Cardiac muscle cell (in vitro differentiated cells and primary cell): ENCODE results near the gene LILRB1. TPM values are rescaled to one million over a fixed set of nuclear protein-coding genes. Genes with fewer than 3 reads are reported as not detected.

Experiments used
- DNase-seq, 2 donors: peaks; one replicate each; pipeline versions ENCODE4 v3.0.0 to v3.0.0-alpha.2; 2010 to 2017; ENCODE audit warnings: low read depth in 1 of 2, low spot score in 1 of 2
- H3K27ac ChIP-seq: fragments of 200-600 bp; sonication (generic); 2 replicates; pipeline ENCODE4 v1.5.1; 2016
- H3K27me3 ChIP-seq: fragments of 200-600 bp; sonication (generic); 2 replicates; pipeline ENCODE4 v1.6.0; 2016; ENCODE audit warnings: control low read depth
- H3K36me3 ChIP-seq: fragments of 200-600 bp; sonication (generic); 2 replicates; pipeline ENCODE4 v1.5.1; 2016; ENCODE audit warnings: control low read depth
- H3K4me1 ChIP-seq: fragments of 200-600 bp; sonication (generic); 2 replicates; pipeline ENCODE4 v1.8.1; 2017; ENCODE audit warnings: low read depth, mild to moderate bottlenecking, mixed run types
- H3K4me3 ChIP-seq: fragments of 200-600 bp; sonication (generic); 2 replicates; pipeline ENCODE4 v1.5.1; 2016; ENCODE audit warnings: mild to moderate bottlenecking
- H3K9me3 ChIP-seq: fragments of 200-600 bp; sonication (generic); 2 replicates; pipeline ENCODE4 v1.5.1; 2017; ENCODE audit warnings: low read depth, mild to moderate bottlenecking, control low read depth
- CTCF ChIP-seq: IDR thresholded peaks from 2 replicates; pipeline ENCODE4 v1.5.1; 2012; ENCODE audit warnings: low read depth, mild to moderate bottlenecking, low read length
- polyA plus RNA-seq: library from polyadenylated mRNA; unstranded; fragments of >200 nt; fragmentation: Nextera tagmentation; extraction: Ambion mirVana; gene quantifications from 2 replicates; pipeline ENCODE4 v1.2.1, GENCODE V29; 2016
- total RNA-seq: library from RNA; depleted of rRNA; stranded (reverse); fragments of >200 nt; gene quantifications from 2 replicates; pipeline ENCODE4 v1.2.3, GENCODE V29; 2016

The LILRB1 gene
- total and polyA plus RNA-seq, 2 experiments from 2014 or later = not detected

- Histone ChIP-seq H3K36me3 (no peaks in the 10 kb centered on the region), H3K9me3 (no peaks in the 10 kb centered on the region), H3K4me3 (no peak overlapping the region), H3K4me1 (no peaks in the 10 kb centered on the region), H3K27ac (no peak overlapping the region), H3K27me3 (no peaks in the 10 kb centered on the region)
- DNase-seq = no peak
- no peak for TF ChIP-seq CTCF
Measured at GRCh38 chr19:54600212-54600611, 30.1 kb upstream of the LILRB1 start.

DNA sequence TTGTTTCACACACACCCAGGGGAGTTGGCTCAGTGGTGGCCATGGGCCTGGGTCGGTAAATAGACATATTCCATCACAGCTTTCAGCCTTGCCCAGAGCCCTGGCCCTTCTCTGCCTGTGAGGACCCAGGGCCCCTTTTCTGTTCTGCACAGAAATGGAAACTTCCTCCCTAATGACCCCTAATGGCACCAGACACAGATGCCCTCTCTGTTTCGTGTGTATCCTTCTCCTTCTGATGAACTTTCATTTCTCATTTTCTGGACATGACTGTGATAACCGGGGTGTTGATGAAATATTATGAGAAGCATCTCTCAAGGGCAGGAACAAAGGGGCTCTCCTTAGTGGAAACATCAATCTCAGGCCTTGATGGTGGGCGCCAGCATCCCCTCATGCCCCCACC is 24.1 kb upstream of the LILRB1 start:
- no peaks in the 10 kb centered on the region for H3K27me3 ChIP-seq
- H3K4me1 ChIP-seq = no peaks in the 10 kb centered on the region
- no peak for DNase-seq
- H3K36me3 ChIP-seq = no peaks in the 10 kb centered on the region
- H3K27ac ChIP-seq = no peak overlapping the region
- no peaks in the 10 kb centered on the region for H3K9me3 ChIP-seq
- TF ChIP-seq CTCF = no peak
- H3K4me3 ChIP-seq = no peak overlapping the region

DNA sequence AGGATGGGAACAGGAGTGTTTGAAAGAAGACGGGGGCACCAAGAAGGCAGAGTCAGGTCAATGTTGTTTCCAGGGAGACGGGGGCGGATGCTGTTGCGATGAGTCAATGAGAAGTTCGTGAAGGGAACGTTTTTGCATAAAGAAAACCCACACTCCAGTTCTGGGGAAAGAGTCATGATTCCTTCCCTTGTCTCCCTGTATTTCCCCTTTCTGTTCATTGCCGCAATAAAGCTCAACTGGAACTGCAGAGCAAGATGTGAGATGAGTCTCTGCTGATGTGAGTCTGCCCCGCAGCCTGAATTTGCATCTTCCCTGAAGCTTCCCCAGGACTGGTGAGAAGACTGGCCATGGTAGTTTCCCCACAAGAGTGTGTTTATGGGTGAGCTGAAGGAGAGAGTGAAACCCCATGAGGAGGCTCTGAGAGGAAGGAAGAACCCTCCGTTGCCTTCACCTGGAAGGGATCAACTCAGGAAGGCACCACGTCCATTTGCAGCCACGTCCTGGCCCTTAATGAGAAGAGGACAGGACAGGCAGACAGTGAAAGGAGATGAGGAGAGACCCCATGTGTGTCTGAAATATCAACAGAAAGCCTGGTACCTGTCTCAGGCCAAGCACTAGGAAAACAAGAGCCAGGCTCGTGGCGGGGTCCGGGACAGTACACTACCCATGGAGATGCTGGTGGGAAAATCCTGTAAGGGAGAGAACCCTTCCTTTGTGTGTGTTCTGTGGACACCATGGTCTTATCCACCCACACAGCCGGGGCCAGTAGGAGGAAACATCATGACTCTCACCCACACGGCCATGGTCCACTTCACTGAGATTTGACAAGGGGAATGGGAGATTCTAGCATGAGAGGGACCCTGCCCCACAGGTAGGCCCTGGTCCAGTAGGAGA is 23.1 kb upstream of the LILRB1 start:
- Histone ChIP-seq H3K36me3 (no peaks in the 10 kb centered on the region), H3K27ac (no peak overlapping the region), H3K4me1 (no peaks in the 10 kb centered on the region), H3K9me3 (no peaks in the 10 kb centered on the region), H3K4me3 (no peak overlapping the region), H3K27me3 (no peaks in the 10 kb centered on the region)
- TF ChIP-seq CTCF = no peak
- DNase-seq = no peak

- TF ChIP-seq CTCF = no peak
- Histone ChIP-seq H3K4me1 (no peaks in the 10 kb centered on the region), H3K27ac (no peak overlapping the region), H3K27me3 (no peaks in the 10 kb centered on the region), H3K36me3 (no peaks in the 10 kb centered on the region), H3K4me3 (no peak overlapping the region), H3K9me3 (no peaks in the 10 kb centered on the region)
- DNase-seq = no peak
Measured at GRCh38 chr19:54607785-54608150, 22.5 kb upstream of the LILRB1 start.

- Histone ChIP-seq H3K36me3 (no peaks in the 10 kb centered on the region), H3K27me3 (no peaks in the 10 kb centered on the region), H3K27ac (no peak overlapping the region), H3K9me3 (no peaks in the 10 kb centered on the region), H3K4me3 (no peak overlapping the region), H3K4me1 (no peaks in the 10 kb centered on the region)
- no peak for DNase-seq
- TF ChIP-seq CTCF = no peak
Measured at GRCh38 chr19:54608205-54608604, 22.1 kb upstream of the LILRB1 start.
